GM12878 (cell line): ENCODE data around the gene MRPL41. TPM values are rescaled to one million over a fixed set of nuclear protein-coding genes. Genes with fewer than 3 reads are reported as not detected.

Experiments
- ATAC-seq: fragments of 200-7000 bp; cut with Tn5 transposase; 3 replicates; pipeline ENCODE4 v1.9.1; 2020; ENCODE audit warnings: mild to moderate bottlenecking, moderate library complexity
- BruUV-seq: library from RNA; stranded (reverse); fragments of 400-500 nt; replicated peaks from 2 replicates; lab custom pipeline; 2021; lab: Mats Ljungman, UMichigan
- CTCF ChIA-PET: fragments of 300-600 bp; sonication (Branson Sonifier 250); formaldehyde crosslinking; extraction: SDS; loops from one replicate; lab custom pipeline; 2021; ENCODE audit warnings: inconsistent platforms; lab: Yijun Ruan, JAX
- POLR2A ChIA-PET: fragments of 350-600 bp; formaldehyde crosslinking; extraction: SDS; loops from one replicate; lab custom pipeline; 2021; ENCODE audit warnings: inconsistent platforms; lab: Charles Lee
- RAD21 ChIA-PET: fragments of 300-600 bp; sonication (Branson Sonifier 250); formaldehyde crosslinking; loops from one replicate; lab custom pipeline; 2023; ENCODE audit warnings: antibody characterized with exemption; ENCODE audit not compliant: unreplicated experiment; lab: Charles Lee
- SMC1A ChIA-PET: fragments of 300-600 bp; sonication (Branson Sonifier 250); formaldehyde crosslinking; loops from one replicate; lab custom pipeline; 2023; ENCODE audit not compliant: unreplicated experiment, uncharacterized antibody; lab: Charles Lee
- DNase-seq: peaks from one replicate; pipeline ENCODE4 v3.0.0-alpha.2; 2011; ENCODE audit warnings: low read depth, low spot score
- FAIRE-seq: peaks from 3 replicates; lab custom pipeline; 2011; peaks lifted over from hg19 to GRCh38; lab: Jason Lieb, UNC
- H2AFZ ChIP-seq: 2 replicates; pipeline ENCODE4 v1.6.0; 2011; ENCODE audit warnings: low read depth, low read length, control low read depth; ENCODE audit not compliant: control insufficient read depth
- H3K27ac ChIP-seq: 2 replicates; pipeline ENCODE4 v1.5.1; 2011; ENCODE audit warnings: control low read depth; ENCODE audit not compliant: control insufficient read depth, insufficient read depth
- H3K27me3 ChIP-seq, 2 experiments: replicated peaks in 1 of 2; 2 replicates each; pipeline versions ENCODE4 v1.6.0 to v1.6.1; 2011; ENCODE audit warnings: low read length in 1 of 2; ENCODE audit not compliant: control insufficient read depth in 2 of 2, insufficient read depth in 2 of 2
- H3K36me3 ChIP-seq, 2 experiments: 2 replicates each; pipeline ENCODE4 v1.5.1; 2011; ENCODE audit warnings: low read length in 1 of 2; ENCODE audit not compliant: control insufficient read depth in 2 of 2, insufficient read depth in 2 of 2
- H3K4me1 ChIP-seq: 2 replicates; pipeline ENCODE4 v1.6.1; 2011; ENCODE audit warnings: mild to moderate bottlenecking, low read length, moderate library complexity, mixed read lengths; ENCODE audit not compliant: control insufficient read depth, insufficient read depth
- H3K4me2 ChIP-seq: 2 replicates; pipeline ENCODE4 v1.6.0; 2011; ENCODE audit warnings: control low read depth; ENCODE audit not compliant: control insufficient read depth, insufficient read depth
- H3K4me3 ChIP-seq: fragments of 200-600 bp; sonication (generic); 2 replicates; pipeline ENCODE4 v1.5.1; 2016
- H3K79me2 ChIP-seq: 2 replicates; pipeline ENCODE4 v1.6.0; 2011; ENCODE audit warnings: low read length; ENCODE audit not compliant: control insufficient read depth, insufficient read depth
- H3K9ac ChIP-seq: 2 replicates; pipeline ENCODE4 v1.8.0; 2011; ENCODE audit warnings: low read length, control low read depth, mixed read lengths; ENCODE audit not compliant: control insufficient read depth, insufficient read depth
- H3K9me3 ChIP-seq: replicated peaks from 3 replicates; pipeline ENCODE4 v1.5.1; 2011; ENCODE audit warnings: mild to moderate bottlenecking, low read length; ENCODE audit not compliant: control insufficient read depth, insufficient read depth
- H4K20me1 ChIP-seq: 2 replicates; pipeline ENCODE4 v1.6.0; 2011; ENCODE audit not compliant: control insufficient read depth, insufficient read depth
- ASH2L ChIP-seq: fragments of 300-600, 200-600 bp; sonication (generic); IDR thresholded peaks from 2 replicates; pipeline ENCODE4 v1.6.1; 2017; ENCODE audit warnings: low read depth, mild to moderate bottlenecking, borderline replicate concordance
- CBX5 ChIP-seq: sonication (generic); IDR thresholded peaks from 2 replicates; pipeline ENCODE4 v1.6.1; 2016; ENCODE audit warnings: low read depth, moderate library complexity, mild to moderate bottlenecking, inconsistent platforms
- HDGF ChIP-seq: fragments of 450-650 bp; IDR thresholded peaks from 2 replicates; pipeline ENCODE4 v1.6.1; 2016; ENCODE audit warnings: antibody characterized with exemption
- IKZF1 ChIP-seq: fragments of 450-650 bp; conservative IDR thresholded peaks from 2 replicates; pipeline ENCODE4 v1.6.1; 2017; ENCODE audit warnings: antibody characterized with exemption, mild to moderate bottlenecking
- KDM1A ChIP-seq: fragments of 200-600 bp; sonication (generic); IDR thresholded peaks from 2 replicates; pipeline ENCODE4 v1.6.1; 2016; ENCODE audit warnings: borderline replicate concordance
- MAX ChIP-seq: IDR thresholded peaks from 2 replicates; pipeline ENCODE4 v1.6.1; 2012; ENCODE audit warnings: low read depth, low read length, improper control_type of control experiment
- MTA2 ChIP-seq: fragments of 450-650 bp; IDR thresholded peaks from 2 replicates; pipeline ENCODE4 v1.6.1; 2016; ENCODE audit warnings: low read depth, mild to moderate bottlenecking, moderate library complexity
- POLR2A ChIP-seq: IDR thresholded peaks from 2 replicates; pipeline ENCODE4 v1.6.1; 2011; ENCODE audit warnings: low read depth, mild to moderate bottlenecking, low read length
- RBBP5 ChIP-seq: fragments of 200-600 bp; sonication (generic); conservative IDR thresholded peaks from 2 replicates; pipeline ENCODE4 v1.6.1; 2016
- SPI1 ChIP-seq: IDR thresholded peaks from 2 replicates; pipeline ENCODE4 v1.6.1; 2011; ENCODE audit warnings: low read depth, mild to moderate bottlenecking, low read length, moderate library complexity, borderline replicate concordance; ENCODE audit not compliant: insufficient read depth
- SUZ12 ChIP-seq: fragments of 200-600 bp; sonication (generic); IDR thresholded peaks from one replicate; pipeline ENCODE4 v1.6.1; 2018; ENCODE audit warnings: antibody characterized with exemption, mild to moderate bottlenecking; ENCODE audit not compliant: unreplicated experiment
- YBX1 ChIP-seq: fragments of 450-650 bp; IDR thresholded peaks from 2 replicates; pipeline ENCODE4 v1.6.1; 2016; ENCODE audit warnings: antibody characterized with exemption
- WGBS: methylation state at CpG from one replicate; pipeline ENCODE4 v1.1.6; 2016; ENCODE audit warnings: low lambda C conversion rate; ENCODE audit not compliant: insufficient replicate concordance, insufficient coverage; ENCODE audit errors: missing lambda C conversion rate; 5-methylcytosine and 5-hydroxymethylcytosine counted together
- in situ Hi-C: fragments of 300-500 bp; cut with MboI; formaldehyde crosslinking; loops from 9 replicates; pipeline ENCODE4 v1.14.3; 2018; ENCODE audit warnings: mixed read lengths
- intact Hi-C: fragments of 100-400 bp; cut with micrococcal nuclease; formaldehyde crosslinking; loops from one replicate; pipeline ENCODE4 v1.14.2; 2022; ENCODE audit not compliant: unreplicated experiment
- polyA plus RNA-seq, 11 experiments: library from polyadenylated mRNA; depleted of rRNA in 4 of 11; unstranded in 6 of 11; stranded (reverse) in 5 of 11; fragments of >200 nt; fragmentation: Nextera tagmentation in 4 of 11; fragmentation: Illumina TruSeq in 1 of 11; extraction: Ambion mirVana in 4 of 11; extraction: Trizol in 1 of 11; gene quantifications; 1 replicate in 1 of 11; 2 replicates in 10 of 11; pipeline versions ENCODE4 v1.2.1 to v1.2.3, GENCODE V29; 2011 to 2016; ENCODE audit warnings: inconsistent platforms in 2 of 11, missing spikeins in 2 of 11, low read depth in 1 of 11
- total RNA-seq, 4 experiments: library from RNA; depleted of rRNA in 3 of 4; stranded (reverse); fragments of >200 nt in 3 of 4; fragmentation: Illumina TruSeq in 1 of 4; extraction: Trizol in 1 of 4; gene quantifications; 2 replicates each; pipeline versions ENCODE4 v1.2.1 to v1.2.3, GENCODE V29; 2013 to 2021
- TF ChIP-seq, protein P1 (sequence below): fragments of 450-650 bp; IDR thresholded peaks from 2 replicates; pipeline ENCODE4 v1.6.1; 2017; ENCODE audit warnings: mild to moderate bottlenecking, moderate library complexity
- TF ChIP-seq, protein P2 (sequence below): fragments of 450-650 bp; IDR thresholded peaks from 2 replicates; pipeline ENCODE4 v1.6.1; 2016; ENCODE audit warnings: mild to moderate bottlenecking
- TF ChIP-seq, protein P3 (sequence below): fragments of 450-650 bp; IDR thresholded peaks from 2 replicates; pipeline ENCODE4 v1.6.1; 2017; ENCODE audit warnings: mild to moderate bottlenecking
- TF ChIP-seq, protein P4 (sequence below): IDR thresholded peaks from 2 replicates; pipeline ENCODE4 v1.6.1; 2012; ENCODE audit warnings: low read depth, low read length, improper control_type of control experiment

Gene MRPL41
- total and polyA plus RNA-seq, 10 of the 15 experiments (the other 5 are each of a cell fraction or from before 2014, with no cell fraction given): 1.3 to 116 (median 40.1) TPM

DNA sequence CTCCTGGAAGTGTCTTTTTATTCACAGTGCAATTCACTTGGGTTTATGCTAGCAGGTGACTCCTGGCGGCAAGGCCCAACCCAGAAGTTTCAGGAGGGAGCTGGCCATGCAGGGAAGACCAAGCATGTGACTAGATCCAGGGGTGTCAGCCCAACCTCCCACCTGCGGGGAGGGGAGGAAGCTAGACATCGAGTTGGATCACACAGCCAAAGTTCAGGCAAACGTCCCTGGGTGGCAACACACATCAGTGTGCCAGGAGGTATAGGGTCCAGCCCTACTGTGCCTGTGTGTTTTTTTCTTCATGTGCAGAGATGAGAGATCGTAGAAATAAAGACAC lies 26.7 kb upstream of the MRPL41 start:
- WGBS: 48% methylated on average over 4 of the region's 5 CpGs
- TF ChIP-seq ASH2L (no peak), MAX (no peak), HDGF (no peak), CBX5 (no peak), IKZF1 (no peak), SUZ12 (no peak), YBX1 (no peak), POLR2A (no peak), KDM1A (no peak), MTA2 (no peak), RBBP5 (no peak), SPI1 (no peak)
- TF ChIP-seq, protein P1, sequence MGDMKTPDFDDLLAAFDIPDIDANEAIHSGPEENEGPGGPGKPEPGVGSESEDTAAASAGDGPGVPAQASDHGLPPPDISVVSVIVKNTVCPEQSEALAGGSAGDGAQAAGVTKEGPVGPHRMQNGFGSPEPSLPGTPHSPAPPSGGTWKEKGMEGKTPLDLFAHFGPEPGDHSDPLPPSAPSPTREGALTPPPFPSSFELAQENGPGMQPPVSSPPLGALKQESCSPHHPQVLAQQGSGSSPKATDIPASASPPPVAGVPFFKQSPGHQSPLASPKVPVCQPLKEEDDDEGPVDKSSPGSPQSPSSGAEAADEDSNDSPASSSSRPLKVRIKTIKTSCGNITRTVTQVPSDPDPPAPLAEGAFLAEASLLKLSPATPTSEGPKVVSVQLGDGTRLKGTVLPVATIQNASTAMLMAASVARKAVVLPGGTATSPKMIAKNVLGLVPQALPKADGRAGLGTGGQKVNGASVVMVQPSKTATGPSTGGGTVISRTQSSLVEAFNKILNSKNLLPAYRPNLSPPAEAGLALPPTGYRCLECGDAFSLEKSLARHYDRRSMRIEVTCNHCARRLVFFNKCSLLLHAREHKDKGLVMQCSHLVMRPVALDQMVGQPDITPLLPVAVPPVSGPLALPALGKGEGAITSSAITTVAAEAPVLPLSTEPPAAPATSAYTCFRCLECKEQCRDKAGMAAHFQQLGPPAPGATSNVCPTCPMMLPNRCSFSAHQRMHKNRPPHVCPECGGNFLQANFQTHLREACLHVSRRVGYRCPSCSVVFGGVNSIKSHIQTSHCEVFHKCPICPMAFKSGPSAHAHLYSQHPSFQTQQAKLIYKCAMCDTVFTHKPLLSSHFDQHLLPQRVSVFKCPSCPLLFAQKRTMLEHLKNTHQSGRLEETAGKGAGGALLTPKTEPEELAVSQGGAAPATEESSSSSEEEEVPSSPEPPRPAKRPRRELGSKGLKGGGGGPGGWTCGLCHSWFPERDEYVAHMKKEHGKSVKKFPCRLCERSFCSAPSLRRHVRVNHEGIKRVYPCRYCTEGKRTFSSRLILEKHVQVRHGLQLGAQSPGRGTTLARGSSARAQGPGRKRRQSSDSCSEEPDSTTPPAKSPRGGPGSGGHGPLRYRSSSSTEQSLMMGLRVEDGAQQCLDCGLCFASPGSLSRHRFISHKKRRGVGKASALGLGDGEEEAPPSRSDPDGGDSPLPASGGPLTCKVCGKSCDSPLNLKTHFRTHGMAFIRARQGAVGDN: no peak
- TF ChIP-seq, protein P2, sequence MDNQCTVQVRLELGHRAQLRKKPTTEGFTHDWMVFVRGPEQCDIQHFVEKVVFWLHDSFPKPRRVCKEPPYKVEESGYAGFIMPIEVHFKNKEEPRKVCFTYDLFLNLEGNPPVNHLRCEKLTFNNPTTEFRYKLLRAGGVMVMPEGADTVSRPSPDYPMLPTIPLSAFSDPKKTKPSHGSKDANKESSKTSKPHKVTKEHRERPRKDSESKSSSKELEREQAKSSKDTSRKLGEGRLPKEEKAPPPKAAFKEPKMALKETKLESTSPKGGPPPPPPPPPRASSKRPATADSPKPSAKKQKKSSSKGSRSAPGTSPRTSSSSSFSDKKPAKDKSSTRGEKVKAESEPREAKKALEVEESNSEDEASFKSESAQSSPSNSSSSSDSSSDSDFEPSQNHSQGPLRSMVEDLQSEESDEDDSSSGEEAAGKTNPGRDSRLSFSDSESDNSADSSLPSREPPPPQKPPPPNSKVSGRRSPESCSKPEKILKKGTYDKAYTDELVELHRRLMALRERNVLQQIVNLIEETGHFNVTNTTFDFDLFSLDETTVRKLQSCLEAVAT: no peak
- TF ChIP-seq, protein P3, sequence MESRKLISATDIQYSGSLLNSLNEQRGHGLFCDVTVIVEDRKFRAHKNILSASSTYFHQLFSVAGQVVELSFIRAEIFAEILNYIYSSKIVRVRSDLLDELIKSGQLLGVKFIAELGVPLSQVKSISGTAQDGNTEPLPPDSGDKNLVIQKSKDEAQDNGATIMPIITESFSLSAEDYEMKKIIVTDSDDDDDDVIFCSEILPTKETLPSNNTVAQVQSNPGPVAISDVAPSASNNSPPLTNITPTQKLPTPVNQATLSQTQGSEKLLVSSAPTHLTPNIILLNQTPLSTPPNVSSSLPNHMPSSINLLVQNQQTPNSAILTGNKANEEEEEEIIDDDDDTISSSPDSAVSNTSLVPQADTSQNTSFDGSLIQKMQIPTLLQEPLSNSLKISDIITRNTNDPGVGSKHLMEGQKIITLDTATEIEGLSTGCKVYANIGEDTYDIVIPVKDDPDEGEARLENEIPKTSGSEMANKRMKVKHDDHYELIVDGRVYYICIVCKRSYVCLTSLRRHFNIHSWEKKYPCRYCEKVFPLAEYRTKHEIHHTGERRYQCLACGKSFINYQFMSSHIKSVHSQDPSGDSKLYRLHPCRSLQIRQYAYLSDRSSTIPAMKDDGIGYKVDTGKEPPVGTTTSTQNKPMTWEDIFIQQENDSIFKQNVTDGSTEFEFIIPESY: no peak
- TF ChIP-seq, protein P4, sequence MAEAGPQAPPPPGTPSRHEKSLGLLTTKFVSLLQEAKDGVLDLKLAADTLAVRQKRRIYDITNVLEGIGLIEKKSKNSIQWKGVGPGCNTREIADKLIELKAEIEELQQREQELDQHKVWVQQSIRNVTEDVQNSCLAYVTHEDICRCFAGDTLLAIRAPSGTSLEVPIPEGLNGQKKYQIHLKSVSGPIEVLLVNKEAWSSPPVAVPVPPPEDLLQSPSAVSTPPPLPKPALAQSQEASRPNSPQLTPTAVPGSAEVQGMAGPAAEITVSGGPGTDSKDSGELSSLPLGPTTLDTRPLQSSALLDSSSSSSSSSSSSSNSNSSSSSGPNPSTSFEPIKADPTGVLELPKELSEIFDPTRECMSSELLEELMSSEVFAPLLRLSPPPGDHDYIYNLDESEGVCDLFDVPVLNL: no peak

More for the DNA sequence above, 26.7 kb upstream of the MRPL41 start:
- BruUV-seq: no TSS peak
- RAD21 ChIA-PET: interaction anchor here (1.1 to 1.8 kb wide), 3 partner anchors 16 to 288 kb away, joined by 3 to 4 read pairs (median 3); partner anchors contain the start of genes EXD3 and NOXA1
- Histone ChIP-seq H3K9me3 (no peaks in the 10 kb centered on the region), H3K4me1 (no peaks in the 10 kb centered on the region), H3K36me3 (no peaks in the 10 kb centered on the region), H3K4me3 (no peak overlapping the region), H4K20me1 (no peaks in the 10 kb centered on the region), H3K4me2 (no peak overlapping the region), H2AFZ (no peak overlapping the region), H3K27me3 (no peaks in the 10 kb centered on the region), H3K79me2 (no peaks in the 10 kb centered on the region), H3K9ac (no peak overlapping the region), H3K27ac (no peak overlapping the region)
- no peak for FAIRE-seq
- DNase-seq: no peak
- intact Hi-C loops: loop anchor here (10.0 kb wide), 2 partner anchors 60 to 230 kb away; no protein-coding TSS in a partner anchor
- SMC1A ChIA-PET: interaction anchor here (0.8 kb wide), 1 partner anchor 16 kb away, joined by 4 read pairs; no protein-coding TSS in a partner anchor
- in situ Hi-C loops: loop anchor here (5.0 kb wide), 1 partner anchor 233 kb away; no protein-coding TSS in a partner anchor
- ATAC-seq: no peak
- POLR2A ChIA-PET: interaction anchor here (1.0 kb wide), 1 partner anchor 102 kb away, joined by 6 read pairs; the partner anchor contains the start of genes EXD3 and NOXA1
- CTCF ChIA-PET: interaction anchor here (0.6 to 3.1 kb wide), 7 partner anchors 10 to 119 kb away, joined by 3 to 14 read pairs (median 3); partner anchors contain the start of gene EXD3
